ENCODE data around the gene PHF21A. TPM values are rescaled to one million over a fixed set of nuclear protein-coding genes. Genes with fewer than 3 reads are reported as not detected.
A peak's percentile ranks its signal among the peaks of the same experiment; 100 is the strongest.

Gene PHF21A
- total and polyA plus RNA-seq, 8 donors: 36.2 to 77.3 (median 69.3) TPM

DNA sequence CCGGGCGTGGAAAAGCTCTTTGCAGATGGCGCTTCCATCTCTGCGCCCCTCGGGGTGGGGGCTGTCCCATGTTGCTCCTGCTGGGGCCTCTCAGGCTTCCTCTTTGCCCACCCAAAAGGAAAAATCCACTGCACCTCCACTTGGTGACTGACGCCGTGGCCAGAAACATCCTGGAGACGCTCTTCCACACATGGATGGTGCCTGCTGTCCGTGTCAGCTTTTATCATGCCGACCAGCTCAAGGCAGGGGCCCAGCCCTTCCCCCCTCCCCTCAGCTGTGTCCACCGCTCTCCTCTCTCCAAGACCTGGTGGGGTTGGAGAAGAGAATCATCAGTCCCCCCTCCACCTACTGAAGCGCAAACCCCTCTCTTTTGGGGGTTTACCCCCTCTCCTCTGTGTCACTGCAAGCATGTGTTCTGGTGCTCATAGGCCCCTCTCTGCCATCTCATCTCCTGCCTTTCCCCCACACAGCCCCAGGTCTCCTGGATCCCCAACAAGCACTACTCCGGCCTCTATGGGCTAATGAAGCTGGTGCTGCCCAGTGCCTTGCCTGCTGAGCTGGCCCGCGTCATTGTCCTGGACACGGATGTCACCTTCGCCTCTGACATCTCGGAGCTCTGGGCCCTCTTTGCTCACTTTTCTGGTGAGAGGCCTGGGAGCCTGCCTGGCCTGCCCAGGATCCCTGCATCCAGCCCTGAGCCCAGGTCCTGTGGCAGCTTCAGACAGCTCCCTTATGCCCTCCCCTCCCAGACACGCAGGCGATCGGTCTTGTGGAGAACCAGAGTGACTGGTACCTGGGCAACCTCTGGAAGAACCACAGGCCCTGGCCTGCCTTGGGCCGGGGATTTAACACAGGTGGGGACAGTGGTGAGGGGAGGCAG, 197.0 kb downstream of the PHF21A start:
- H3K27ac ChIP-seq: no peak overlapping the region
- intact Hi-C loops (cut with DNase I): no loop called here
- H3K4me3 ChIP-seq: no peak overlapping the region
- H3K27me3 ChIP-seq: peaks cover 17 to 50% of the 10 kb centered on the region in 2 donors
- ATAC-seq: no peak
- peaks cover 0 to 17% of the 10 kb centered on the region in 2 donors for H3K4me1 ChIP-seq
- TF ChIP-seq, protein P1, sequence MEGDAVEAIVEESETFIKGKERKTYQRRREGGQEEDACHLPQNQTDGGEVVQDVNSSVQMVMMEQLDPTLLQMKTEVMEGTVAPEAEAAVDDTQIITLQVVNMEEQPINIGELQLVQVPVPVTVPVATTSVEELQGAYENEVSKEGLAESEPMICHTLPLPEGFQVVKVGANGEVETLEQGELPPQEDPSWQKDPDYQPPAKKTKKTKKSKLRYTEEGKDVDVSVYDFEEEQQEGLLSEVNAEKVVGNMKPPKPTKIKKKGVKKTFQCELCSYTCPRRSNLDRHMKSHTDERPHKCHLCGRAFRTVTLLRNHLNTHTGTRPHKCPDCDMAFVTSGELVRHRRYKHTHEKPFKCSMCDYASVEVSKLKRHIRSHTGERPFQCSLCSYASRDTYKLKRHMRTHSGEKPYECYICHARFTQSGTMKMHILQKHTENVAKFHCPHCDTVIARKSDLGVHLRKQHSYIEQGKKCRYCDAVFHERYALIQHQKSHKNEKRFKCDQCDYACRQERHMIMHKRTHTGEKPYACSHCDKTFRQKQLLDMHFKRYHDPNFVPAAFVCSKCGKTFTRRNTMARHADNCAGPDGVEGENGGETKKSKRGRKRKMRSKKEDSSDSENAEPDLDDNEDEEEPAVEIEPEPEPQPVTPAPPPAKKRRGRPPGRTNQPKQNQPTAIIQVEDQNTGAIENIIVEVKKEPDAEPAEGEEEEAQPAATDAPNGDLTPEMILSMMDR (IDR thresholded peaks at IDR 0.05): no peak
- H3K9me3 ChIP-seq: no peaks in the 10 kb centered on the region
- DNase-seq: peak in 1 of 4 donors; percentile 32
- no peaks in the 10 kb centered on the region for H3K36me3 ChIP-seq

DNA sequence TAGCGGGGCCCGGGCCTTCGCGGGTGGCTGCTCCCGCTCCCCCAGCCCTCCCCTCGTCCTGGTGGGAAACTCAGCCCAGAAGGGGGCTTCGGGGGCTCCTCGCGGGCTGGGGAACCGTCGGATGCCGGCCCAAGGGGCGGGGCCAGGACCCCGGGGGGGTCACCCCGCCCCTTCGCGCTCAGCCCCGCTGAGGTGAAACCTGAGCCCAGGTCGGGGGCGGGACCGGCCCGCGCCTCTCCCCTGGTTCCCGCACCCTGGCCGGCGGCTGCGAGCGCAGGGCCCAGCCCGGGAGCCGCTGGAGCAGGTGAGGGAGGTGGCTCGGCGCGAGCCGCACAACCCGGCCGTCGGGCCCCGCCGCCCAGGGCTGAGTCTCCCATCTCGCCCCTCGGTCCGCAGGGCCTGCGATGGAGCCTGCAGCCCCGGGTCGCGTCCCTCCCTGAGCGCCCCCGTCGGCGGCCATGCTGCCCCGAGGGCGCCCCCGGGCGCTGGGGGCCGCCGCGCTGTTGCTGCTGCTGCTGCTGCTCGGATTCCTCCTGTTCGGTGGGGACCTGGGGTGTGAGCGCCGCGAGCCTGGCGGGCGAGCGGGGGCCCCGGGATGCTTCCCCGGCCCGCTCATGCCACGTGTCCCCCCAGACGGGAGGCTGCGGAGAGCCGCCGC, 198.7 kb downstream of the PHF21A start, which contains the start of gene LARGE2:
LARGE2 (plus strand) TSS at position 232 of the 658 bp plus-strand sequence; CDS start at position 459, 227 bp downstream.
- ATAC-seq: peak; percentile 67
- DNase-seq: peak in 3 of 4 donors; percentile 60 to 91 (median 61)
- H3K36me3 ChIP-seq: no peaks in the 10 kb centered on the region
- H3K4me1 ChIP-seq: peaks cover 0 to 24% of the 10 kb centered on the region in 2 donors
- peak within 1 kb of the TSS; percentile 53 to 72 for H3K27ac ChIP-seq
- H3K27me3 ChIP-seq: peaks cover 17 to 50% of the 10 kb centered on the region in 2 donors
- no peaks in the 10 kb centered on the region for H3K9me3 ChIP-seq
- TF ChIP-seq, protein P1 (IDR thresholded peaks at IDR 0.05): no peak
- H3K4me3 ChIP-seq: peak within 1 kb of the TSS; percentile 29 to 43
- intact Hi-C loops (cut with DNase I): no loop called here

DNA sequence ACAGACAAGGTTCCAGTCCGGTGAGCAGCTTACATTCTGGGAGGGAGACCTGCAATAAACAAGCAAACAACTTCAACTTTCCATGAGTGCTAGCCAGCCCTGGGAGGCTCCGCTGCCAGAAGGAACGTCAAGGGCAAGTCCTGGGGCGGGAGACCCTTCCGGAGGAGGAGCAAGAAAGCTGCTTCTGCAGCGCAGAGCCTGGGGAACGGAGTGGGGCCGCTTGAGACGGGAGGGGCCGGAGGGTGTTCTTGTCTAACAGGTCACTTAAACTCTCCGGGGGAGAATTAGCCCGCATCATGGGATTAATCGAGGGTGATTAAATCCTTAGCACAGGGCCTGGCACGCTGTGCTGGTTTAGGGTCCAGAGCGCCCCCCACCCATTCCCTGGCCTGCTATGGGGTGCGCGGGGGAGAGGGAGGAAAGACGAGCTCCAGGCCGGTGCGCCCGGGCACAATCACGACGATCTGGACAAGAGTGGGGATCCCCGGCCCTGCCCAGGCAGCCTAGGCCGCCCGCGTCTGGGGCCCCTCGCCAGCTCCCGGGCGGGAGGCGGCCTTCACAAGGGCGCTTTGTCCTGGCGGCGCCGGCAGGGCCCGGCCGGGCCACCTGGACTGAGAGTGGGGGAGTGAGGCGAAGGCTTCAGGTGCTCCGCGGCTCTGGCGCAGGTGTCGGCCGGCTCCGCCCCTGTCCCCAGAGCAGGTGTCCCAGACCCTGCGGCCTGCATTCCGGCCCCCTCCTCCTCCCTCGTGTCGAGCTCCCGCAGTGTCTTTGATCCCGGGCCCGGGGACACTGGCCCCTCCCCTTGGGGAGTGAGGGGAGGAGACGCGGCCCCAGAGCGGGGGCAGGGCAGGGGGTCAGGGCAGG, 199.5 kb downstream of the PHF21A start:
- ATAC-seq (peak; percentile 70), DNase-seq (peak; percentile 41 to 91 (median 82))
- Histone ChIP-seq H3K27ac (peak overlapping the region; percentile 53 to 72), H3K9me3 (no peaks in the 10 kb centered on the region), H3K4me3 (peak overlapping the region; percentile 29 to 43), H3K36me3 (no peaks in the 10 kb centered on the region), H3K4me1 (peaks cover 4 to 29% of the 10 kb centered on the region in 2 donors), H3K27me3 (peaks cover 17 to 50% of the 10 kb centered on the region in 2 donors)
- intact Hi-C loops (cut with DNase I): no loop called here
- TF ChIP-seq, protein P1 (IDR thresholded peaks at IDR 0.05): no peak

GRCh38 chr11:45920531-45921477, 200.4 kb downstream of the PHF21A start:
- TF ChIP-seq, protein P1 (IDR thresholded peaks at IDR 0.05): no peak
- Histone ChIP-seq H3K27ac (peak overlapping the region in 1 of 2 donors; percentile 53), H3K36me3 (peaks cover 0 to 4% of the 10 kb centered on the region in 2 donors), H3K4me1 (peaks cover 9 to 39% of the 10 kb centered on the region in 2 donors), H3K27me3 (peaks cover 17 to 44% of the 10 kb centered on the region in 2 donors), H3K9me3 (no peaks in the 10 kb centered on the region), H3K4me3 (no peak overlapping the region)
- DNase-seq (peak in 2 of 4 donors; percentile 1 to 12), ATAC-seq (no peak)
- intact Hi-C loops (cut with DNase I): no loop called here
